HCT116 (cell line): ENCODE data around the gene DUOXA2. TPM values are rescaled to one million over a fixed set of nuclear protein-coding genes. Genes with fewer than 3 reads are reported as not detected.

ENCODE experiments used
- ATAC-seq: fragments of 200-7000 bp; cut with Tn5 transposase; 2 replicates; pipeline ENCODE4 v1.9.1; 2020; ENCODE audit warnings: mild to moderate bottlenecking, moderate library complexity
- BruUV-seq: library from RNA; stranded (reverse); fragments of 400-500 nt; replicated peaks from 2 replicates; lab custom pipeline; 2021; lab: Mats Ljungman, UMichigan
- CTCF ChIA-PET: fragments of 300-600 bp; sonication (Branson Sonifier 250); formaldehyde crosslinking; loops from one replicate; lab custom pipeline; 2021; ENCODE audit warnings: antibody characterized with exemption; lab: Charles Lee
- POLR2A ChIA-PET: fragments of 300-600, 350-600 bp; sonication (Branson Sonifier 250); formaldehyde crosslinking; loops from one replicate; lab custom pipeline; 2021; ENCODE audit warnings: antibody characterized with exemption; lab: Charles Lee
- RAD21 ChIA-PET, 2 experiments: fragments of 300-600 bp; sonication (Branson Sonifier 250); formaldehyde crosslinking; loops; one replicate each; lab custom pipeline; 2023; ENCODE audit warnings: low total read pairs in 2 of 2; ENCODE audit not compliant: uncharacterized antibody in 2 of 2, unreplicated experiment in 2 of 2, low non-redundant PET in 1 of 2; lab: Charles Lee
- DNase-seq: peaks from one replicate; pipeline ENCODE4 v3.0.0-alpha.2; 2010; ENCODE audit warnings: low read depth, low spot score
- H2AFZ ChIP-seq: fragments of 200-600 bp; shearing (Covaris generic), sonication (generic); 2 replicates; pipeline ENCODE4 v1.6.1; 2017; ENCODE audit warnings: low read depth, mixed run types, mixed read lengths, antibody characterized with exemption, low read length; ENCODE audit not compliant: poor library complexity, severe bottlenecking
- H3K27ac ChIP-seq: 2 replicates; pipeline ENCODE4 v1.5.1; 2012; ENCODE audit warnings: low read depth, low read length
- H3K27me3 ChIP-seq: fragments of 200-600 bp; sonication (generic); 2 replicates; pipeline ENCODE4 v1.6.1; 2016; ENCODE audit warnings: mixed run types, low read length, mixed read lengths; ENCODE audit not compliant: insufficient read depth
- H3K36me3 ChIP-seq, 2 experiments: fragments of 200-500 bp in 1 of 2; fragments of 200-600 bp in 1 of 2; sonication (Bioruptor generic) in 1 of 2; sonication (generic) in 1 of 2; 2 replicates each; pipeline versions ENCODE4 v1.5.1 to v1.6.1; 2014 to 2016; ENCODE audit warnings: low read length in 2 of 2, inconsistent platforms in 1 of 2, mixed read lengths in 1 of 2, mixed run types in 1 of 2; ENCODE audit not compliant: insufficient read depth in 2 of 2, control insufficient read depth in 1 of 2
- H3K4me1 ChIP-seq, 2 experiments: fragments of 200-600 bp in 1 of 2; sonication (generic) in 1 of 2; 2 replicates each; pipeline versions ENCODE4 v1.5.1 to v1.6.1; 2012 to 2017; ENCODE audit warnings: low read length in 2 of 2, inconsistent platforms in 1 of 2, mild to moderate bottlenecking in 1 of 2, mixed read lengths in 1 of 2, mixed run types in 1 of 2, moderate library complexity in 1 of 2; ENCODE audit not compliant: insufficient read depth in 2 of 2, control insufficient read depth in 1 of 2
- H3K4me2 ChIP-seq: fragments of 200-600 bp; sonication (generic); 2 replicates; pipeline ENCODE4 v1.6.1; 2017; ENCODE audit warnings: mixed run types, low read length, mixed read lengths
- H3K4me3 ChIP-seq, 2 experiments: fragments of 200-600 bp in 1 of 2; sonication (generic) in 1 of 2; replicated peaks in 1 of 2; 2 replicates each; pipeline ENCODE4 v1.5.1; 2011 to 2016; ENCODE audit warnings: low read length in 2 of 2, control low read depth in 1 of 2, low read depth in 1 of 2, mild to moderate bottlenecking in 1 of 2, mixed read lengths in 1 of 2, mixed run types in 1 of 2
- H3K79me2 ChIP-seq: fragments of 200-600 bp; sonication (generic); 2 replicates; pipeline ENCODE4 v1.6.1; 2017; ENCODE audit warnings: mild to moderate bottlenecking, mixed run types, low read length, moderate library complexity, mixed read lengths; ENCODE audit not compliant: insufficient read depth
- H3K9ac ChIP-seq: fragments of 200-600 bp; sonication (generic); 2 replicates; pipeline ENCODE4 v1.6.1; 2016; ENCODE audit warnings: low read length, mixed read lengths
- H3K9me2 ChIP-seq: fragments of 200-600 bp; sonication (generic), shearing (Covaris generic); 2 replicates; pipeline ENCODE4 v1.6.1; 2017; ENCODE audit warnings: mixed run types, mild to moderate bottlenecking, moderate library complexity; ENCODE audit not compliant: insufficient read depth
- H3K9me3 ChIP-seq, 2 experiments: fragments of 200-500 bp in 1 of 2; fragments of 200-600 bp in 1 of 2; sonication (Bioruptor generic) in 1 of 2; sonication (generic) in 1 of 2; 2 replicates each; pipeline ENCODE4 v1.6.1; 2014 to 2017; ENCODE audit warnings: low read length in 2 of 2, mixed read lengths in 2 of 2, inconsistent platforms in 1 of 2, low read depth in 1 of 2, mild to moderate bottlenecking in 1 of 2, mixed run types in 1 of 2, moderate library complexity in 1 of 2; ENCODE audit not compliant: control insufficient read depth in 1 of 2, insufficient read depth in 1 of 2
- H4K20me1 ChIP-seq: fragments of 200-600 bp; sonication (generic), shearing (Covaris generic); 2 replicates; pipeline ENCODE4 v1.6.1; 2017; ENCODE audit warnings: mixed run types, mild to moderate bottlenecking, moderate library complexity; ENCODE audit not compliant: insufficient read depth
- ATF3 ChIP-seq: IDR thresholded peaks from 2 replicates; pipeline ENCODE4 v1.6.1; 2012
- CBX3 ChIP-seq: IDR thresholded peaks from 2 replicates; pipeline ENCODE4 v1.6.1; 2012; ENCODE audit warnings: low read depth
- CEBPB ChIP-seq: IDR thresholded peaks from 2 replicates; pipeline ENCODE4 v1.6.1; 2012; ENCODE audit warnings: low read depth
- EGR1 ChIP-seq: IDR thresholded peaks from 2 replicates; pipeline ENCODE4 v1.6.1; 2012; ENCODE audit warnings: low read depth
- ELF1 ChIP-seq: IDR thresholded peaks from 2 replicates; pipeline ENCODE4 v1.6.1; 2012; ENCODE audit warnings: low read depth, borderline replicate concordance
- EZH2phosphoT487 ChIP-seq: fragments of 200-600 bp; IDR thresholded peaks from 2 replicates; pipeline ENCODE4 v1.6.1; 2018; ENCODE audit warnings: antibody characterized with exemption, borderline replicate concordance
- JUND ChIP-seq: IDR thresholded peaks from 2 replicates; pipeline ENCODE4 v1.6.1; 2012
- POLR2A ChIP-seq: IDR thresholded peaks from 2 replicates; pipeline ENCODE4 v1.7.0; 2011; ENCODE audit warnings: borderline replicate concordance; ENCODE audit not compliant: insufficient read depth, insufficient read length; ENCODE audit errors: extremely low read depth
- RAD21 ChIP-seq: IDR thresholded peaks from 2 replicates; pipeline ENCODE4 v1.6.1; 2012; ENCODE audit warnings: low read depth, mild to moderate bottlenecking
- REST ChIP-seq: IDR thresholded peaks from 2 replicates; pipeline ENCODE4 v1.6.1; 2012; ENCODE audit warnings: low read depth
- SP1 ChIP-seq: IDR thresholded peaks from 2 replicates; pipeline ENCODE4 v1.6.1; 2012; ENCODE audit warnings: low read depth
- SRF ChIP-seq: IDR thresholded peaks from 2 replicates; pipeline ENCODE4 v1.6.1; 2012; ENCODE audit warnings: low read depth
- YY1 ChIP-seq: IDR thresholded peaks from 2 replicates; pipeline ENCODE4 v1.6.1; 2011; ENCODE audit warnings: low read length, low read depth, moderate library complexity, mild to moderate bottlenecking; ENCODE audit not compliant: insufficient replicate concordance; ENCODE audit errors: extremely low read depth
- ZFX ChIP-seq: fragments of 450-650 bp; IDR thresholded peaks from 2 replicates; pipeline ENCODE4 v1.6.1; 2017
- intact Hi-C: fragments of 100-400 bp; cut with micrococcal nuclease; formaldehyde crosslinking; loops from 2 replicates; pipeline ENCODE4 v1.10.0; 2022
- total RNA-seq: library from RNA; stranded (reverse); gene quantifications from one replicate; pipeline ENCODE4 v1.2.1, GENCODE V29; 2021; ENCODE audit not compliant: unreplicated experiment
- TF ChIP-seq, protein P1 (sequence below): IDR thresholded peaks from 2 replicates; pipeline ENCODE4 v1.6.1; 2012
- TF ChIP-seq, protein P2 (sequence below), 3 experiments: fragments of 200-600 bp in 1 of 3; sonication (generic) in 1 of 3; IDR thresholded peaks in 2 of 3; conservative IDR thresholded peaks in 1 of 3; 2 replicates each; pipeline ENCODE4 v1.5.1; 2012 to 2017; ENCODE audit warnings: low read depth in 2 of 3, low read length in 2 of 3, antibody characterized with exemption in 1 of 3, borderline replicate concordance in 1 of 3, control low read depth in 1 of 3, mild to moderate bottlenecking in 1 of 3, mixed read lengths in 1 of 3, mixed run types in 1 of 3, moderate library complexity in 1 of 3; ENCODE audit not compliant: insufficient read depth in 1 of 3

The DUOXA2 gene
- total RNA-seq, 1 experiment from 2014 or later, result not detected

DNA sequence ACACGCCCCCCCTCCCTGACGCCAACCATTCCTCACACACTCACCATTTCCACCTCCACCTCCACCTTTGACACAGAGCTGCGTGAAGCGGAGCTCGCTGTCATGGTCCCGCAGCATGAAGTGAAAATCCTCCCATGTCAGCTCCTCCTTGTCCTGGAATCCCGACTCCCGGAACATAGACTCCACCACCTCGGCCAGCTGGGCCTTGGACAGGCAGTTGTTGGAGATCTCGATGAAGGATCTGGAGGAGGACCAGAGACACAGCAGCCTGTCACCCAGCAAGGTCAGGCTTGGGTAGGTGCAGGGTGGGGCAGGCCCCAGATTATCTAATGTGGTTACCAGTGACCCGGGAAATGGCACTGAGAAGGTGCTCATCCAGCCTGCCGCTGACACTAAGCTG, 12.4 kb upstream of the DUOXA2 start:
- Histone ChIP-seq H3K9me2 (no peaks in the 10 kb centered on the region), H3K9me3 (no peaks in the 10 kb centered on the region), H3K27me3 (no peaks in the 10 kb centered on the region), H3K9ac (no peak overlapping the region), H3K27ac (no peak overlapping the region), H3K36me3 (no peaks in the 10 kb centered on the region), H3K4me2 (no peak overlapping the region), H3K4me1 (no peaks in the 10 kb centered on the region), H3K79me2 (no peaks in the 10 kb centered on the region), H3K4me3 (no peak overlapping the region), H4K20me1 (no peaks in the 10 kb centered on the region), H2AFZ (no peak overlapping the region)
- TF ChIP-seq REST (no peak), JUND (no peak), ZFX (no peak), RAD21 (no peak), CBX3 (no peak), CEBPB (no peak)
- TF ChIP-seq, protein P1, sequence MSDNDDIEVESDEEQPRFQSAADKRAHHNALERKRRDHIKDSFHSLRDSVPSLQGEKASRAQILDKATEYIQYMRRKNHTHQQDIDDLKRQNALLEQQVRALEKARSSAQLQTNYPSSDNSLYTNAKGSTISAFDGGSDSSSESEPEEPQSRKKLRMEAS, result no peak
- DNase-seq, result no peak
- ATAC-seq, result no peak
- ChIA-PET RAD21 (no interaction called here), CTCF (interaction anchor here (1.4 kb wide), 1 partner anchor 16 kb away, joined by 8 read pairs; no protein-coding TSS in a partner anchor), POLR2A (no interaction called here)
- intact Hi-C loops, result no loop called here
- no TSS peak for BruUV-seq

GRCh38 chr15:45102226-45102625, 11.9 kb upstream of the DUOXA2 start:
- ChIA-PET CTCF (no interaction called here), RAD21 (no interaction called here), POLR2A (no interaction called here)
- DNase-seq (no peak), ATAC-seq (no peak)
- H3K27me3 ChIP-seq, result no peaks in the 10 kb centered on the region
- intact Hi-C loops, result no loop called here
- BruUV-seq, result no TSS peak
- H3K4me3 ChIP-seq, result no peak overlapping the region
- no peak overlapping the region for H3K27ac ChIP-seq
- no peak overlapping the region for H3K9ac ChIP-seq
- H3K36me3 ChIP-seq, result no peaks in the 10 kb centered on the region
- H3K4me1 ChIP-seq, result no peaks in the 10 kb centered on the region
- H3K79me2 ChIP-seq, result no peaks in the 10 kb centered on the region
- H3K9me3 ChIP-seq, result no peaks in the 10 kb centered on the region
- H3K9me2 ChIP-seq, result no peaks in the 10 kb centered on the region
- no peak overlapping the region for H2AFZ ChIP-seq
- no peaks in the 10 kb centered on the region for H4K20me1 ChIP-seq
- no peak overlapping the region for H3K4me2 ChIP-seq
- no peak for TF ChIP-seq ELF1
- no peak for TF ChIP-seq EGR1
- no peak for TF ChIP-seq SP1
- no peak for TF ChIP-seq POLR2A
- TF ChIP-seq, protein P1, result no peak
- TF ChIP-seq, protein P2, sequence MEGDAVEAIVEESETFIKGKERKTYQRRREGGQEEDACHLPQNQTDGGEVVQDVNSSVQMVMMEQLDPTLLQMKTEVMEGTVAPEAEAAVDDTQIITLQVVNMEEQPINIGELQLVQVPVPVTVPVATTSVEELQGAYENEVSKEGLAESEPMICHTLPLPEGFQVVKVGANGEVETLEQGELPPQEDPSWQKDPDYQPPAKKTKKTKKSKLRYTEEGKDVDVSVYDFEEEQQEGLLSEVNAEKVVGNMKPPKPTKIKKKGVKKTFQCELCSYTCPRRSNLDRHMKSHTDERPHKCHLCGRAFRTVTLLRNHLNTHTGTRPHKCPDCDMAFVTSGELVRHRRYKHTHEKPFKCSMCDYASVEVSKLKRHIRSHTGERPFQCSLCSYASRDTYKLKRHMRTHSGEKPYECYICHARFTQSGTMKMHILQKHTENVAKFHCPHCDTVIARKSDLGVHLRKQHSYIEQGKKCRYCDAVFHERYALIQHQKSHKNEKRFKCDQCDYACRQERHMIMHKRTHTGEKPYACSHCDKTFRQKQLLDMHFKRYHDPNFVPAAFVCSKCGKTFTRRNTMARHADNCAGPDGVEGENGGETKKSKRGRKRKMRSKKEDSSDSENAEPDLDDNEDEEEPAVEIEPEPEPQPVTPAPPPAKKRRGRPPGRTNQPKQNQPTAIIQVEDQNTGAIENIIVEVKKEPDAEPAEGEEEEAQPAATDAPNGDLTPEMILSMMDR (IDR thresholded peaks at IDR 0.05 in 2 of 3, conservative IDR thresholded peaks at IDR 0.05 in 1 of 3; ENCODE audit: borderline replicate concordance in 1 of 3, insufficient read depth in 1 of 3, low read depth in 2 of 3, low read length in 2 of 3), result no peak
- TF ChIP-seq EZH2phosphoT487, result no peak
- TF ChIP-seq ATF3, result no peak
- no peak for TF ChIP-seq YY1
- TF ChIP-seq SRF, result no peak
